ENCODE measurements around the gene ARL17B.
"Not testable (repeated sequence)": the region's sequence is repeated elsewhere in the genome, so short reads cannot be mapped to it uniquely, and the experiment has no call there.

Gene ARL17B

DNA sequence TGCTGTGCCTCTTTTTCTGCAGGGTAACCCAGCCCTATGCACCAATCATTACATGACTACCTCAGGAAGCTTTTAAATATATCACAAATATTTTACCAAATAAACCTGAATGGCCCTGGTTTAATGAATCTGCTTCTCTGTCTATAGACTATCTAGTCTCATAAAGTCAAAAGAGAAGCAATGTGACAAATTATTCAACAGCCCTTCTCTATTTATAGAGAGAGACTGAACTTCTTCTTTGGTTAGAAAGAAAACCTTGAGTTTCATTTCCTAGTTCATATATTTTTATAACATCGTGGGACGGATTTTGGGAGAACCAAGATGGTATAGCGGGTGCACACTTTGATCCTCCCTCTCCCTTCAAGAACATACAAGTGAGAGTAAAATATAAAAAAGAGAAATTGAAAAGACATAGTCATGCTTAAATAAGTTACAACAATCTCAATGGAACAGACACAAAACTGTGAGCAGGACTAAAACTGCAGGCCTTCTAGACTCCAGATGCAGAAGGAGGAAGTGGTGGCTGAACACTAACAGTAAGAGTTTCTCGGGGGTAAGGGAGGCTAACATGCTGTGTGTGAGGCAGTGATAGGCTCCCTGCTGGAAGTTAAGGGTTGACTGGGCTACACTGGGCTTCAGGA lies 70.5 kb downstream of the ARL17B start:
- not testable (repeated sequence) for DNase-seq (ENCODE audit: low read depth)

DNA sequence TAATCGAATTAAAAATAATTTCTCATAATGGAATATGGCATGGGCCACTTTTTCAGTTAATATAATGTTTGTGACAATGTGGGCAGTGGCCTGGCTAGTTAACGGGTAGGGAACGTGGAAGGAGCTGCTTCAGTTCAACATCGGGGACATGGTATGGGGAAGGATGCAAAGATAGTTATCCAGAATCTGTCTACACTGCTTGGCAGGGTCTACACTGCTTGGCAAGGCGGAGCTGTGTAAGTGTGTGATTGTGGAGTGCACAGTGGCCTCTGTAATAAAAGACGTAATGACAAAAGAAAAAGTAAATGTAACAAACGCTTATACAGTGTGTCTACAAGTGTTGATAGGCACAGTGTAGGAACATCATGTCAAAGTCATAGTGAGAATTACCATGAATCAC lies 74.0 kb downstream of the ARL17B start:
- not testable (repeated sequence) for DNase-seq (ENCODE audit: low read depth)

DNA sequence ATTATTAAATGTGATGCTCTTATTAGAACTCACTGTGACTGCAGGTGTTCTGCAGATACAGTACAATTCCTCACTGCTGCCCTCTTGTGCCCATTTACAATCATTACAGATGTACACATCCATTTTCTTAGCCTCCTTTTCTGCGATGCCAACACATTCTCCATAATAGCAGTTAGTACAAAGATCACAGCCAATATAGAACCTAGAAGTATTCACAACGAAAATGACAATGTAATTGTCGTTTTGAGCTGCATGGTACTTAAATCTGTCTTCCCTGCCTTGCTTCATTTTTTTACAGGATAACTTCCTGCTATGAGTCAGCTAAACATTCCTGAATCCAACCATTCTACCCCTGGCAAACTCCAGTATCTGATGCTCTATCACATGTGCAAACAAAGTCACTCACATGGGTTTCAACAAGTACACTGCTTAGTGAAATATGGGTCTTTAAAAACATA lies 74.8 kb downstream of the ARL17B start:
- DNase-seq (ENCODE audit: low read depth) = peak; percentile 30

DNA sequence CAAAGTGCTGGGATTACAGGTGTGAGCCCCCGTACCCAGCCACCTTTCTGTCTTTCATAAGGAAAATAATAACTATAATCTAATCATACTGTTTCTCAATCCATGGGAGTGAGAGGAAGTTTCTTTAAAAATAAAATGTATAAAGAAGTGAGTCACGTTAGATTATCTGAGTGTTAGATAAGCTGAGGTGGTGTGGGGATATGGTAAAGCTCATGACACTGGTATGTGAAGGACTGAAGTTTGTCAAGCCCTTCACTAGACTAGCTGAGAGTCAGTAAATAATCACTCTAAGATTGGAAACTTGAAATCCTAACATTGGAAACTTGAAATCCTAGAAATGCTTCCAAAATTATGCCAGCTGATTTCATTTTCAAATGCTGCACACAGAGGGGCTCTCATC lies 76.1 kb downstream of the ARL17B start:
- peak; percentile 46 for DNase-seq (ENCODE audit: low read depth)

DNA sequence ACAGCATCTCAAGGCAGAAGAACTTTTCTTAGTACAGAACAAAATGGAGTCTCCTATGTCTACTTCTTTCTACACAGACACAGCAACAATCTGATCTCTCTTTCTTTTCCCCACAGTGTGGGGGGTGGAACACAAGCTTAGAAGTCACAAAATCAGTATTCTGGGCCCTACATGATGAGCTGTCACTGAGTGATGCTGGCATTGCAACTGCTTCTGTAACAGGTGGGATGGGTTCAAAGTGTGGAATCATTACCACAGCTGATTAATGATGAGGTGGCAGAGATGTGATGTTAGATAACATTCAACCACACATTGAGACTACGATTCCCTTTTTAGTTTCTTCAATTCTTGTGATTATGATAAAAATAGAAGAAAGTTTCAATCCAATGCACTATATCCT lies 77.1 kb downstream of the ARL17B start:
- DNase-seq (ENCODE audit: low read depth) = peak; percentile 24

DNA sequence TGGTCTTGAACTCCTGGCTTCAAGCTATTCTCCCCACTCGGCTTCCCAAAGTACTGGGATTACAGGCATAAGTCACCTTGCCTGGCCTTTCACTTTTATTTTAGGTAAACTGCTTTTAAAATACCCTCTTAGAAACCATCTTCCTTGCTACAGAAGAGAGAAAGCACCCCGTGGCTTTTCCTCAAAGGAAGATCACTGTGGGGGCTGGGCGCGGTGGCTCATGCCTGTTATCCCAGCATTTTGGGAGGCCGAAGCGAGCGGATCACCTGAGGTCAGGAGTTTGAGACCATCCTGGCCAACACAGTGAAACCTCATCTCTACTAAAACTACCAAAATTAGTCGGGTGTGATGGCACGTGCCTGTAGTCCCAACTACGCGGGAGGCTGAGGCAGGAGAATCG lies 78.9 kb downstream of the ARL17B start:
- not testable (repeated sequence) for DNase-seq (ENCODE audit: low read depth)

DNA sequence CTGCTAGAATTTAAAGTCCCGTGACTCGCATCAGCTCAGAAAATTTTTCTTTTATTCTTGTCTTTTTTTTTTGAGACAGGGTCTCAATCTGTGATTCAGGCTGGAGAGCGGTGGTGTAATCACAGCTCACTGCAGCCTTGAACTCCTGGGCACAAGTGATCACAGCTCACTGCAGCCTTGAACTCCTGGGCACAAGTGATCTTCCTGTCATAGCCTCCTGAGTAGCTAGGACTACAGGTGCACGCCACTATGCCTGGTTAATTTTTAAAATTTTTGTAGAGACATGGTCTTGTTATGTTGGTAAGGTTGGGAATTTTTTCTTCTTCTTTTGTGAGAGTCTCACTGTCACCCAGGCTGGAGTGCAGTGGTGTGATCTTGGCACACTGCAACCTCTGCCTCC lies 80.2 kb downstream of the ARL17B start:
- DNase-seq (ENCODE audit: low read depth) = not testable (repeated sequence)

DNA sequence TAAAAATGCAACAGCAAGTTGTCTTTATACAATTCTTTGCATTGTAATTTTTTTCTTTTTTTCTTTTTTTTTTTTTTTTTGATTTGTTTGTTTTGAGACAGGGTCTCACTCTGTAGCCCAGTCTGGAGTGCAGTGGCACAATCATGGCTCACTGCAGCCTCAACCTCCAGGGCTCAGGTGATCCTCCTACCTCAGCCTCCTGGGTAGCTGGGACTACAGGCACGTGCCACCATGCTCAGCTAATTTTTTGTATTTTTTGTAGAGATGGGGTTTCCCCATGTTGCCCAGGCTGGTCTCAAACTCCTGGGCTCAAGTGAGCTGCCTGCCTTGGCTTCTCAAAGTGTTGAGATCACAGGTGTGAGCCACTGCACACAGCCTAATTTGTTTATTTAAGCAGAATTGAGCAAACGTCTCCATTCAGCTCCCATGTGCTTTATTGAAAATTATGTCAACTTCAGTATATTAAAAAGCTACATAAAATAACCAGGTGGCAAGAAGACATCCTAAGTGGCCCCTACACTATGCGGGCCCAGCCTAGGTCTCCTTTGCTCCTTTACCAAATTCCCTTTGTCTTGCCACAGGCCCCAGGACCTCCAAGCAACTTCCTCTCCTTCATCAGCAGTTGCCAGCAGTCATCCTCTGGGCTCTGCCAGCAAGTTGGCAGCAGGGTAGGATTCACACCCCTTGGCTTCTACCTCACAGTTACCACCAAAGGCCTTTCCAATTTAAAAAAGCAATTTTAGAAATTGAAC lies 84.7 kb downstream of the ARL17B start:
- DNase-seq (ENCODE audit: low read depth) = not testable (repeated sequence)

DNA sequence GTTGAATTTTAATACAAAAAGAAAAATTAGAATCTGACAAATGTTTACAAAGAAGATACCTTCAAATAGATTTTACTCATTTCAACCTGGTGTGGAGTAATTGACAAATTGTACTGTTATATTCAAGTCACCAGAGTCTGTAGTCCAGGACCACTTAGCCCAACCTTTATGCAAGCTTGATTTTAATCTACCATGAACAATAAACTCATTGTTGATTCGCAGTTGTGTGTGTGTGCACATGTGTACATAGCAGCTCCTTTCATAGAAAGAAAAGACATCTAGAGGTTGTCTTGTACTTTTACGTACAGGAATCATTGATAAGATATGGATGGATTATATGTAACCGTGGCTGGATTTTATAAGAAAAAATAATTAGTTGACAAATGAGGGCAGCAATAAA lies 87.3 kb downstream of the ARL17B start:
- DNase-seq (ENCODE audit: low read depth) = no peak

DNA sequence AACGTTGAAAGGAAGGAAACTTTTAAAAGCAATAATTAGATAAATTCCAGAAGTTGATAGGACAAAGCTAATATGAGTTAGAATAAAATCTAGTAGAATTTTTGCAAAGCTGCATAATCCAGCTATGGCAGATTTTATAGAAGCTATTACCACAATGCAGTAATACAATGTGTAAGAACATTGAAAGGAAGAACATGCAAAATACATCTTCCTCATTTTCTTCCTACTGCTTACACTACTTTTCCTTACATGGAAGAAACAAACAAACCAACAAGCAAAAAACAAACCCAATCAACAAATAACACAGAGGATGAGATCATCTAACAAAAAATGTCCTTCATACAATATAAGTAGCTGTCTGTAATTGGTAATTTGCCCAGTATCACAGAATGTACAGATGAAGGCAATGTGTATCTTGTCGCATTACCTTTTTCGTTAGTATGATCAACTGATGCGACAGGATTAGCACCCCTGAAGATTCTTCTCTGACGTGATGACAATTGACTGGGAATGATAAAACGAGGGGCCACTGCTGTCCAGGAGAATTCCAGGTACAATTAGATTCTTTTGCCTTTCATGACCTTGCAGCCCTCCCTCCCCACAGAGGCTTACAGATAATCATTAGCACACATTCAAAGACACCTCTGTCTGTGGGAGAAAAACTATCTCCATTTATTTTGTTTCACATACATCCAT lies 87.9 kb downstream of the ARL17B start:
- no peak for DNase-seq (ENCODE audit: low read depth)

DNA sequence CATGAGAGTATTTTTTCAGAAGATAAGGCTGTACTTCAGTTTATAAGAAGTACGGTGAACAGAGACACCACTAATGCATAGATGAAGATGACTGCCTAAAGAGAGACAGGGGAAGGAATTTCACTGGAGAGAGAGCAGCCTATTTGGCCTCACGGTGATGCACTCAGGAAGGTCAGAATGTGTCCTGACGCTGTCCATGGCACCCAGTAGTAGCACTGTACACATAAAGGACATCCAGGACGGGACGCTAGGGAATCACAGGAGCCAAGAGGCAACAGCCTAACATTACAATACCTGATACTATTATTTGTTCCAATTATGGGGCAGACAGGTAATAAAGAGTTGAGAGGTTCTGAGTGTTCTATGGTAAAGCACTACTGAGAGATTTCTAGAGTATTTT lies 91.5 kb downstream of the ARL17B start:
- DNase-seq (ENCODE audit: low read depth) = no peak

DNA sequence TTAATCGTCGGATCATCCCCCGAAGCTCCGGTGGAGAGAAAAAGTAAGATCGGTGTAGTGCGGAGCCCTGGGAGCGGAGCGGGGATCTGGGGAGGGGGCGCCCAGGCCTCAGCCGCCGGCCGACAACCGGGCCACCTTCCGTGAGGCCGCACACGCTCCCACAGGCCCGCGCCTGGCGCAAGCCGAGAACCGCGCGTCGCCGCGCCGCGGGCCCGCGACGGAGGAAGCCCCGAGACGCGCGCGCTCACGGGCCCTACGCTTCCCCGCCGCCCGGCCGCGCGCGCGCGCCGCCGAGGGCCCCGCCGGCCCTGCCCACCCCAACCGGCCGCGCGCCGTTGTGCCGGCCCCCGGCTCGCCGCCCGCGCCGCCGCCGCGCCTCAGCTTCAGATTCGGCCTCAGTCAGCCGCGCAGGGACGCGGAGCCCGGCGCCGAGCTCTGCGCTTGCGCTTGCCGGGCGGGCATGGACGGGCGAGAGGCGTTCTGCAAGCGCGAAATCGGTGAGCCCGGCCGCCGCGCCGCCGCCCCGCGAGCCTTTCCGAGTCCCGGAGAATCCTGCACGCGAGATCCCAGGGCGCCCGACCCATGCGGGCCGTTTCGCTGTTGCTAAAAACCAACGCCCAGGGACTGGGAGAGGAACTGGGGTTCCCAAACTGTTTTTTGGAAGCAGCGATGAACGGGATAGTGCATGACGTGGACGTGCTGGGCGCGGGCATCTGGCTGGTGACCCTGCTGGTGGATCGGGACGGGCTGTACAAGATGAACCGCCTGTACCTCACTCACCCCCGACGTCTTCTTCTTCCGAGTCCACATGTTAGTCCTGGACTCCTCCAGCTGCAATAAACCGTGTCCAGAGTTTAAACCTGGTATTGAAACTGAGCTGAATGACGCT lies 94.7 kb downstream of the ARL17B start:
- no peak for DNase-seq (ENCODE audit: low read depth)

DNA sequence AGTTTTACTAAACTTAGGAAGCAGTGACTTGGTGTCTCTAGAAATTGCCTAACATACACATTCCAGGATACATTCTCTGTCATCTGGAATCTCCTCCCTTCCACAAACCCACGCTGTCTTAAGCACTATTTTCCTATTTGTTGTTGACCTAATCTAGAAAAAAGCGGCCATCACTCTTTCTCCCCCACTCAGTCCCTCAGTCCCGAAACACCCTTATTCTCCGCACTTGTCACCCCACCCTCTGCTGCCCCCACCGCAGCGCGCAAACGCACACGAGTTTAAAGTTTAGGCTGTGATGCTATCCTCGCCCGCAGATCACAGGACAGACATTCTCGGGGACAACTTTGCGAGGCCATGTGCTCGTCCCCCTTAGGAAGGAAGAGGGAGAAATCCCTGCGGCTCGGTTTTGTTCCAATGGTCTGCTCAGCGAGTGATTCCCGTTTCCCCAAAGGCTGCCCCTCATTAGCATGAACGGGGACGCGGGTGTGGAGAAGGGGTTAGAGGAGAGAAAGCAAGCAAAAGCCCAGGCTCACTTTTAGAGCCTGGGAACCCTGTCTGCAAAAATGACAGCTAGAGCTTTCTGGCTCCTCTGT lies 95.4 kb downstream of the ARL17B start:
- DNase-seq (ENCODE audit: low read depth) = not testable (repeated sequence)

DNA sequence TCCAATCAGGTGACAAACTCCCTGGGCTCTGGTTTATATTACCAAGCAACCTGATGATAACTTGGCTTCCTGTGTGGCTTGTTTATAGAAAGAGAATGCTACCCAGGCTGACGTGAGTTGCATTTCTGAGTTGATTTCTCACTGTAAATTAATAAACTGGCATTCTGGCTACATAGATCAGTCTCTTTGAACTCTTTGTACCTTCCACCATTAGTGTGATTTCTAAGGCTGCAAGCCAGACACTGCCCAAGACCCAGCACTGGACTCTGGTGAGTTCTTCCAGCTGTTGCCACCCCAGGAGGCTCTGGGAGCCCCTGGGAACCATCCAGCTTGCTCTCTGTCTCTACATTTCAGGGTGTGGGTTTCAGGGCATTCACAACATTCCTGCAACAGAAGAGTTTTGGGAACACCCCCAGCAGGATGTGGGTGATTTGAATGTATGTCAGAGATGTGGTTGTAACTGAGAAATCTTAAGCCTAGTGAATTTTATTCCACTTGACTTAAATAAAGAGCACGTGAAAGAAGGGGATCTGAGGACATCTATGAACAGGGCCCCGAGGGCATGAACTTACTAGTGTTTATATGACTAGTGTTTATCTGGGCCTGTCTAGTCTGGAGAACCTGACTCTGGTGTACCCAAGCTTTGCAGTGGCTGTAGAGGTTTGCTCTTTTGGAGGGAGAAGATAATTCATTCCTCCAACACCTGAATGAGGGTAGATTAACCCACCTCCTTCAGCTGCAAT lies 96.9 kb downstream of the ARL17B start:
- peak; percentile 84 for DNase-seq (ENCODE audit: low read depth)

DNA sequence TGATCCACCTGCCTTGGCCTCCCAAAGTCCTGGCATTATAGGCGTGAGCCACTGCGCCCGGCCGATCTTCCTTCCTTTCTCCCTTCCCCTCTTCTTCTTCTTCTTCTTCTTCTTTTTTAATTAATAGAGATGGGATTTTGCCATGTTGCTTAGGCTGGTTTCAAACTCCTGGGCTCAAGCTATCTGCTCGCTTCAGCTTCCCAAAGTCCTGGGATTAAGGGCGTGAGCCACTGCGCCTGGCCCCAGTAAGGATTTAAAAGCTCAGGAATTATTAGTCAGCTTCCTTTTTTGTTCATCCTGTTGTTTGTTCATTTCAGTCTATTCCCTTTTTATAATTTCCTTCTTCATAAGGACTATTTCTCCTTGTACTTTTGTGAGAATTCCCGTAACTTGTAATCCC lies 99.3 kb downstream of the ARL17B start:
- no peak for DNase-seq (ENCODE audit: low read depth)

DNA sequence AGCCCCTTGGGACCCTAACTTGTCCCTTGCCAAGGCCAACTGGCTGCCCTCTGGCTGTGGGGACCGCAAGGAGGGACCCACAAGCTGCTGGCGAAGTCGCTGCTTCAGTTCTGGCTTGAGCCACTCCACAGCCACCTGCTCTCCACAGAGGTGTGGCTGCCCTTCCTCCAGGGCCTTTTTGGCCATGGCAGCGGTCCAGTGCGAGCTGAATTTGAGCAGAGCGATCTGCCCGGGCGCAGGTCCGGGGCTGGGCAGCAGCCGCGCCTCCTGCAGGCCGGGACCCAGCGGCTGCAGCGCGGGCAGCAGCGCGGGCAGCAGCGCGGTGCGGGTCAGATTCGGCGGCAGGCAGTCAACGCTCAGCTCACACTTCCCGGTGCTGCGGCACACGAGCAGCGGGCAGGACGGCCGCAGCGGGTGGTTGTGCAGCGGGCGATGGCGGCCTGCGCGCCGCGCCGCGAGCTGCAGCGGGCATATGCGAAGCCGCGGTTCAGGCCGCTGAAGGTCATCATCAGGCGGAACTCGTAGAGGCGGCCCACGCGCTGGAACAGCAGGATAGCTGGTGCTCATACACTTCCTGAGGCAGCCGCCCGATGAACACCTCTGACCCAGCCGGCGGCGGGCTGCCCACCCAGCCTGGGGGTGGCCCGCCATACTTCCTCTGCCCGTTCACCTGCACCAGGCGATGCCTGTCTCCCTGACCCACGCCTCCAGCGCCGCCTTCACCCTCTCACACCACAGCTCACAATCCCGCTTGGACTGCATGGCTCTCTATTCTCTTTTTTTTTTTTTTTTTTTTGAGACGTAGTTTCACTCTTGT lies 101.5 kb downstream of the ARL17B start:
- not testable (repeated sequence) for DNase-seq (ENCODE audit: low read depth)

DNA sequence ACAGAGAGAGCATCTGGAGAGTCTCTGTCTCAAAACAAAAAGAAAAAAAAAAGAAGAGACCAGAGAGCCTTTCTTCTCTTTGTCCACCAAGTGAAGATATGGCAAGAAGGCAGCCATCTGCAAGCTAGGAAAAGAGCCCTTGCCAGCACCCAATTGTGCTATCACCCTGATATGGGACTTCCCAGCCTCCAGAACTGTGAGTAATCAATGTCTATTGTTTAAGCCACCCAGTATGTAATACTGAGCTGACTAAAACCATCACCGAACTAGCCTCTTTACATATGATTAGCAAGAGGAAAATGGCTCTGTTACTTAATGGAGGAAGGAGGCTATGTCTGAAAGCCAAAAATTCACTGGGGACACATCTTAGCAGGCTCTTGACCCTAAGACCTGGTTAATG lies 105.2 kb downstream of the ARL17B start:
- not testable (repeated sequence) for DNase-seq (ENCODE audit: low read depth)

DNA sequence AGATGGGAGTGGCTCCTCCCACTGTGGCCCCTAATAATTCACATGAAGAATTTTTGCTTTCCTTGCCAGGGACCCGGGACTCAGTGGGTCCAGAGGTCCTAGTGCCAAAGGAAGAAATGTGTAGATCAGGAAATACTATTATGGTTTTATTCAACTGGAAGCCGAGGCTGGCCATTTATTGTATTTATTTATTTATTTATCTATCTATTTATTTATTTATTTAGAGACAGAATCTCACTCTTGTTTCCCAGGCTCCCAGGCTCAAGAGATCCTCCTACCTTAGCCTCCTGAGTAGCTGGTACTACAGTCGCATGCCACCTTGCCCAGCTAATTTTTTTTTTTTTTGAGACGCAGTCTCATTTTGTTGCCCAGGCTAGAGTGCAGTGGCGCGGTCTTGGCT lies 107.4 kb downstream of the ARL17B start:
- DNase-seq (ENCODE audit: low read depth) = not testable (repeated sequence)

DNA sequence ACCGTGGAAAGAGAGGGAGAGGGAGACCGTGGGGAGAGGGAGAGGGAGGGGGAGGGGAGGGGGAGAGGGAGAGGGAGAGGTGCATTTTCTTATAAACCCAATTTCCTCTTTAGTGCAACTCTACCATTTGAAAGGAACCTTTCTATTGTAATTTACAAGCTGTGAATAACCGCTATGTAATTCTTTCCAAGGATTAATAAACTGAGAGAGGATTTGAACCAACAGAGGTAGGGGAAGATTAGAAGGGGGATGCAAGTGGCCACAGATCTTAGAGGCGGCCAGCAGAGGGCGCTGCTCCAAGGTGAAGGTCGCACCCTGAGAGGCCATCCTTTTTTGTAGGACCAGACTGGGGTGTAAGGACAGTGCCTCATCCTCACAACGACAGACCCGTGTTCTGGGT lies 107.8 kb downstream of the ARL17B start:
- not testable (repeated sequence) for DNase-seq (ENCODE audit: low read depth)

DNA sequence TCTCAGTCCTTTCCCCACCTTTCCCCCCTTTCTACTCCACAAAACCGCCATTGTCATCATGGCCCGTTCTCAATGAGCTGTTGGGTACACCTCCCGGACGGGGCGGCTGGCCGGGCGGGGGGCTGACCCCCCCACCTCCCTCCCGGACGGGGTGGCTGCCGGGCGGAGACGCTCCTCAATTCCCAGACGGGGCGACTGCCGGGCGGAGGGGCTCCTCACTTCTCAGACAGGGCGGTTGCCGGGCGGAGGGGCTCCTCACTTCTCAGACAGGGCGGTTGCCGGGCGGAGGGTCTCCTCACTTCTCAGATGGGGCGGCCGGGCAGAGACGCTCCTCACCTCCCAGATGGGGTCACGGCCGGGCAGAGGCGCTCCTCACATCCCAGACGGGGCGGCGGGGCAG lies 108.8 kb downstream of the ARL17B start:
- DNase-seq (ENCODE audit: low read depth) = not testable (repeated sequence)

All from non-pigmented ciliary epithelial cell (primary cell).